Panc1 (cell line): ENCODE results near the gene RSAD2.

ENCODE experiments used
- CTCF ChIP-seq: fragments of 450-650 bp; IDR thresholded peaks from 2 replicates; pipeline ENCODE4 v1.5.1; 2017; ENCODE audit warnings: mild to moderate bottlenecking
- POLR2AphosphoS5 ChIP-seq: IDR thresholded peaks from 2 replicates; pipeline ENCODE4 v1.6.1; 2012; ENCODE audit warnings: mild to moderate bottlenecking, low read depth, low read length, moderate library complexity
- SIN3A ChIP-seq: IDR thresholded peaks from 2 replicates; pipeline ENCODE4 v1.6.1; 2012; ENCODE audit warnings: low read depth, mild to moderate bottlenecking, low read length, moderate library complexity, borderline replicate concordance; ENCODE audit not compliant: insufficient read depth
- TCF7L2 ChIP-seq: IDR thresholded peaks from 2 replicates; pipeline ENCODE4 v1.6.1; 2011; ENCODE audit warnings: mild to moderate bottlenecking, low read depth, low read length, inconsistent platforms

- TF ChIP-seq CTCF = no peak
- no peak for TF ChIP-seq POLR2AphosphoS5
- TF ChIP-seq SIN3A = no peak
- no peak for TF ChIP-seq TCF7L2
Observed at GRCh38 chr2:6852195-6852594, 25.4 kb upstream of the RSAD2 start.
